ENCODE measurements around the gene CAND2. TPM values are rescaled to one million over a fixed set of nuclear protein-coding genes. Genes with fewer than 3 reads are reported as not detected.

CAND2 gene
- 10.7 TPM for total RNA-seq
- 10.8 TPM for polyA plus RNA-seq

GRCh38 chr3:12796171-12797123 is at the start of gene CAND2:
Gene CAND2, plus strand, starts transcription at chr3:12796680. Its CDS starts 41 bp downstream, at chr3:12796721.
- Histone ChIP-seq H3K27ac (ENCODE audit: low read depth) (peak within 1 kb of the TSS; percentile 86), H3K4me1 (ENCODE audit: insufficient read depth) (no peaks in the 10 kb centered on the region), H3K36me3 (ENCODE audit: insufficient read depth) (no peaks in the 10 kb centered on the region), H3K4me3 (ENCODE audit: low read depth, low read length) (peak within 1 kb of the TSS; percentile 61)
- no peak for DNase-seq (ENCODE audit: extremely low spot score)
- WGBS = 5% methylated on average over 61 of the region's 61 CpGs

DNA sequence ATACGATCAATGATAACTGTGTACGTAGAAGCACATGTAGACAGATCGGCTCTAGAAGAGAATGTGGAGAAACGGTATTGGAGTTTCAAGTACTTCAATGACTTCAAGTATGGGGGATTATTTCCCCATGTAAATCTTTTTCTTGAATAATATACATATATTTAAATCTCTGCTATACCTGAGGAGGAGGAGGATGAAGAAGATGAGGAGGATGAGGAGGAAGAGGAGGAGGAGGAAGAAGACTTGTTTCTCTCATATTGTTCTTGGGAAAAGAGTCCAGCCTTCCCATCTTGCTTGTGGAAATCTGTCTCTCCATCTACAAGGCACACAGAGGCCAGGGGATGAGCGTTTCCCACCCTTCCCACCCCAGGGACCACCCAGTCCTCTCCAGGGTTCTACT is 48.0 kb upstream of the CAND2 start:
- H3K4me3 ChIP-seq (ENCODE audit: low read depth, low read length) = no peak overlapping the region
- no peaks in the 10 kb centered on the region for H3K4me1 ChIP-seq (ENCODE audit: insufficient read depth)
- 95% methylated on average over 5 of the region's 5 CpGs for WGBS
- H3K36me3 ChIP-seq (ENCODE audit: insufficient read depth) = no peaks in the 10 kb centered on the region
- H3K27ac ChIP-seq (ENCODE audit: low read depth) = no peak overlapping the region
- DNase-seq (ENCODE audit: extremely low spot score) = no peak

DNA sequence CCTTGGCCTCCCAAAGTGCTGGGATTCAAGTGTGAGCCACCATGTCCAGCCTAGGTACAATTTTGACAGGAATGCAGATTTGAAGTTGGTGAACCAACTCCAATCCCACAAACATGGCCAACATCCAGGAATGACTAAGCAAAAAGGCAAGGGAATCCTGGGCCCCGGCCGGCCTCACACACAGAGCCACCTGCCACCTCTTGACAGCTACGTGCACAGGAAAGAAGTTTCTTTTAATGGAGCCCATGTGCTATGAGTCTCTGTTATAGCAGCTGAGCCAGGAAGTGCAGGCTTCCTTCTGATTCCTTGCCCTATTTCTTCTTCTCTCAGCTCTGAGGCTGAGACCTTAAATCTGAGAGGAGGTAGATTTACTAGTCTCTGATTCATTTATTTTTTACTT is 46.3 kb upstream of the CAND2 start:
- Histone ChIP-seq H3K36me3 (ENCODE audit: insufficient read depth) (no peaks in the 10 kb centered on the region), H3K4me3 (ENCODE audit: low read depth, low read length) (no peak overlapping the region), H3K4me1 (ENCODE audit: insufficient read depth) (no peaks in the 10 kb centered on the region), H3K27ac (ENCODE audit: low read depth) (no peak overlapping the region)
- WGBS = 11% methylated on average over 3 of the region's 3 CpGs
- DNase-seq (ENCODE audit: extremely low spot score) = no peak

DNA sequence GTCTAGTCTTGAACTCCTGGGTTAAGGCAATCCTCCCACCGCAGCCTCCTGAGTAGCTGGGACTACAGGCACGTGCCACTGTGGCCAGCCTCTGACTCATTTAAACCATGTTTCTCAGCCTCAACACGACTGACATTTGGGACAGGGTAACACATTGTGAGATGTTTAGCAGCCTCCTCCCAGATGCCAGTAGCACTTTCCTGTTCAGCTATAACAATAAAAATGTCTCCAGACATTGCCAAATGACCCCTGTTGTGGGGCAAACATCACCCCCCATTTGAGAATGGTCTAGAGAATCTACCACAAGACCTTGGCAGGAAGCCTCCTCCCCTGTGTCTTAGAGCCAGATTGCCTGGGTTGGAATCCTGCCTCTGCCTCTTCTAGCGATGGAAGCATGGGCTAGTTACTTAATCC is 45.8 kb upstream of the CAND2 start:
- WGBS = 68% methylated on average over 4 of the region's 4 CpGs
- DNase-seq (ENCODE audit: extremely low spot score) = no peak

DNA sequence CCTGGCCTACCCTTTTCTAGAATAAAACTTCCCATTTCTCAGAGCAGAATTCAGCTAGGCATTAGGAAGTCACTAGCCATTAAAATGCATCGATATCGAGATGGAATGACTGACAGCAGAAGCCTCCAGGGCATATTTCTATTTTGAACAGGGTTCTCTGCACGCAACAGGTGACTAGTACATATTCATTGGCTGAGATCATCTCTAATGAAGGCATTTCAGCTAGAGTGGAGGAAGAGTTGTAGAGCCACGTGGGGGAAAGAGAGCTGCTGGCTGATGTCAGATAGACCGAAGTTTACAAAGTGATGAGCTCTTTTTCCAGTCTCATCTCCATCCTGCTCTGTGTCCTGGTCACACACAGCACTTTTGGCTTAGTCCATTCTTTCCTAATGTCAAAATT is 44.9 kb upstream of the CAND2 start:
- Histone ChIP-seq H3K36me3 (ENCODE audit: insufficient read depth) (no peaks in the 10 kb centered on the region), H3K4me1 (ENCODE audit: insufficient read depth) (no peaks in the 10 kb centered on the region), H3K4me3 (ENCODE audit: low read depth, low read length) (no peak overlapping the region), H3K27ac (ENCODE audit: low read depth) (no peak overlapping the region)
- no peak for DNase-seq (ENCODE audit: extremely low spot score)
- WGBS = 86% methylated on average over 5 of the region's 5 CpGs

More for the DNA sequence above, 45.8 kb upstream of the CAND2 start:
- Histone ChIP-seq H3K4me3 (ENCODE audit: low read depth, low read length) (no peak overlapping the region), H3K27ac (ENCODE audit: low read depth) (no peak overlapping the region), H3K36me3 (ENCODE audit: insufficient read depth) (no peaks in the 10 kb centered on the region), H3K4me1 (ENCODE audit: insufficient read depth) (no peaks in the 10 kb centered on the region)

DNA sequence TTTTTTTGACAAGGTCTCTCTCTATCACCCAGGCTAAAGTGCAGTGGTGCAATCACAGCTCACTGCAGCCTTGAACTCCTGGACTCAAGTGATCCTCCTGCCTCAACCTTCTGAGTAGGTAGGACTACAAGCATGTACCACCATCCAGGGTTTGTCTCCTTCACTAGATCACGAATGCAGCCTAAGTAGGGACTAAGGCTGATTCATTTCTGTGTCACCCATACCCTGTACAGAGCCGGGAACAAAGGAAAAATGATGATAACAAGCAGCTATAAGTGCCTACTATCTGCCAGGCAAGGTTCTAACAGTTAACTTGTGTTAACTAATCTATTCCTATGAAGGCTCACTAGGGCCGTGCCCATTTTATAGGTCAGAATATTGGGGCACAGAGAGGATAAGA is 44.4 kb upstream of the CAND2 start:
- no peaks in the 10 kb centered on the region for H3K36me3 ChIP-seq (ENCODE audit: insufficient read depth)
- no peak overlapping the region for H3K27ac ChIP-seq (ENCODE audit: low read depth)
- no peak overlapping the region for H3K4me3 ChIP-seq (ENCODE audit: low read depth, low read length)
- DNase-seq (ENCODE audit: extremely low spot score) = no peak
- no peaks in the 10 kb centered on the region for H3K4me1 ChIP-seq (ENCODE audit: insufficient read depth)
- 44% methylated on average over 3 of the region's 3 CpGs for WGBS

DNA sequence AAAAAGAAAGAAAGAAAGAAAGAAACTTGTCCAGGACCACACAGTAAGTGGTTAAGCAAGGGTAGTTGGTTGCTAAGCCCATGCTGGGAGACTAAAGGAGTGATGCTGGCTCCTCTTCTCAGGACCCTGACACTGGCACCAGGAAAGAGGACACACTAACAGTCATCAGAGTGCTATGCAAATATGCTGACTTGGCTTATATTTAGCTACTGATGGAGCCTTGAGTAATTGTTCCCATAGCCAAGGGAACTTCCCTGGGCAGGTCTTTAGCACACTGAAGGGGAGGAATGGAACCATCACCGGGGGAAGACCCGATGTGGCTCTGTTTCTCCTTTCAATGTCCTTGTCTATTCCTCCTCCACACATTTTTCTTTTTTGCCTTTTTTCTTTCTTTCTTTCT is 43.7 kb upstream of the CAND2 start:
- Histone ChIP-seq H3K36me3 (ENCODE audit: insufficient read depth) (no peaks in the 10 kb centered on the region), H3K27ac (ENCODE audit: low read depth) (no peak overlapping the region), H3K4me1 (ENCODE audit: insufficient read depth) (no peaks in the 10 kb centered on the region), H3K4me3 (ENCODE audit: low read depth, low read length) (no peak overlapping the region)
- DNase-seq (ENCODE audit: extremely low spot score) = no peak
- 90% methylated on average over 2 of the region's 2 CpGs for WGBS

DNA sequence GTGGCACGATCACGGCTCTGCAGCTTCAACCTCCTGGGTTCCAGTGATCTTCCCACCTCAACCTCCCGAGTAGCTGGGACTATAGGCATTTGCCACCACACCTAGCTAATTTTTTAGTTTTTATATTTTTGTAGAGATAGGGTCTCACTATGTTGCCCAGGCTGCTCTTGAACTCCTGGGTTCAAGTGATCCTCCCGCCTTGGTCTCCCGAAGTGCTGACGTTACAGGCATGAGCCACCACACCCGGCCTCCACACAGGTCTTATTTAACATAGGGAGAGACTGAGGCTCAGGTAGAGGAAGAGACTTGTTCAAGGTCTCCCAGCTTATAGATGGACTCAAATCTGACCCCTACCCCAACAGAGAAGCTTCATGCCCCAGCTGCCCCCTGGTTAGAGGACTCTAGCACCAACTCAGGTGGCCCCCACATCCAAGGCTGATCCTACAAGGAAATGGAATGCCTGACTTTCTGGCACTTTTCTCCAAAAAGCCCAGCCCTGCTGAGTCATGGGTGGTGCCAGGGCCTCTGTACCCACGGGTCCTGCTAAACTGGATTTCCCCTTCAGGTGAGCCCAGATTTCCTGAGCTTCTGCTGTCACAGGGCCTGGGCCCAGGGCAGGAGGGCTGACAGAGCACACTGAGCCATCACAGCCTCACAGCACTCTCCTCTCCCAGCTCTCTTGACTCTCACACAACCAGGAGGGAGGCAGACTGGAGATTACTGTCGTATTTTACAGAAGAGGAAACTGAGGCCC is 43.0 kb upstream of the CAND2 start:
- H3K27ac ChIP-seq (ENCODE audit: low read depth) = no peak overlapping the region
- WGBS = 85% methylated on average over 9 of the region's 9 CpGs
- DNase-seq (ENCODE audit: extremely low spot score) = no peak
- no peaks in the 10 kb centered on the region for H3K4me1 ChIP-seq (ENCODE audit: insufficient read depth)
- no peaks in the 10 kb centered on the region for H3K36me3 ChIP-seq (ENCODE audit: insufficient read depth)
- no peak overlapping the region for H3K4me3 ChIP-seq (ENCODE audit: low read depth, low read length)

GRCh38 chr3:12754313-12754712 is 42.2 kb upstream of the CAND2 start:
- H3K27ac ChIP-seq (ENCODE audit: low read depth) = no peak overlapping the region
- H3K36me3 ChIP-seq (ENCODE audit: insufficient read depth) = no peaks in the 10 kb centered on the region
- H3K4me1 ChIP-seq (ENCODE audit: insufficient read depth) = no peaks in the 10 kb centered on the region
- no peak overlapping the region for H3K4me3 ChIP-seq (ENCODE audit: low read depth, low read length)
- WGBS = 92% methylated on average over 1 of the region's 1 CpG
- no peak for DNase-seq (ENCODE audit: extremely low spot score)

GRCh38 chr3:12755754-12756153 is 40.7 kb upstream of the CAND2 start:
- Histone ChIP-seq H3K4me1 (ENCODE audit: insufficient read depth) (no peaks in the 10 kb centered on the region), H3K4me3 (ENCODE audit: low read depth, low read length) (no peak overlapping the region), H3K27ac (ENCODE audit: low read depth) (no peak overlapping the region), H3K36me3 (ENCODE audit: insufficient read depth) (no peaks in the 10 kb centered on the region)
- WGBS = 44% methylated on average over 6 of the region's 6 CpGs
- no peak for DNase-seq (ENCODE audit: extremely low spot score)

- Histone ChIP-seq H3K4me1 (ENCODE audit: insufficient read depth) (no peaks in the 10 kb centered on the region), H3K27ac (ENCODE audit: low read depth) (no peak overlapping the region), H3K4me3 (ENCODE audit: low read depth, low read length) (no peak overlapping the region), H3K36me3 (ENCODE audit: insufficient read depth) (no peaks in the 10 kb centered on the region)
- no peak for DNase-seq (ENCODE audit: extremely low spot score)
- 83% methylated on average over 4 of the region's 4 CpGs for WGBS
Measured at GRCh38 chr3:12756175-12756574, 40.3 kb upstream of the CAND2 start.

GRCh38 chr3:12756635-12757034 is 39.8 kb upstream of the CAND2 start:
- Histone ChIP-seq H3K27ac (ENCODE audit: low read depth) (no peak overlapping the region), H3K4me1 (ENCODE audit: insufficient read depth) (no peaks in the 10 kb centered on the region), H3K36me3 (ENCODE audit: insufficient read depth) (no peaks in the 10 kb centered on the region), H3K4me3 (ENCODE audit: low read depth, low read length) (no peak overlapping the region)
- DNase-seq (ENCODE audit: extremely low spot score) = no peak
- 94% methylated on average over 3 of the region's 3 CpGs for WGBS

DNA sequence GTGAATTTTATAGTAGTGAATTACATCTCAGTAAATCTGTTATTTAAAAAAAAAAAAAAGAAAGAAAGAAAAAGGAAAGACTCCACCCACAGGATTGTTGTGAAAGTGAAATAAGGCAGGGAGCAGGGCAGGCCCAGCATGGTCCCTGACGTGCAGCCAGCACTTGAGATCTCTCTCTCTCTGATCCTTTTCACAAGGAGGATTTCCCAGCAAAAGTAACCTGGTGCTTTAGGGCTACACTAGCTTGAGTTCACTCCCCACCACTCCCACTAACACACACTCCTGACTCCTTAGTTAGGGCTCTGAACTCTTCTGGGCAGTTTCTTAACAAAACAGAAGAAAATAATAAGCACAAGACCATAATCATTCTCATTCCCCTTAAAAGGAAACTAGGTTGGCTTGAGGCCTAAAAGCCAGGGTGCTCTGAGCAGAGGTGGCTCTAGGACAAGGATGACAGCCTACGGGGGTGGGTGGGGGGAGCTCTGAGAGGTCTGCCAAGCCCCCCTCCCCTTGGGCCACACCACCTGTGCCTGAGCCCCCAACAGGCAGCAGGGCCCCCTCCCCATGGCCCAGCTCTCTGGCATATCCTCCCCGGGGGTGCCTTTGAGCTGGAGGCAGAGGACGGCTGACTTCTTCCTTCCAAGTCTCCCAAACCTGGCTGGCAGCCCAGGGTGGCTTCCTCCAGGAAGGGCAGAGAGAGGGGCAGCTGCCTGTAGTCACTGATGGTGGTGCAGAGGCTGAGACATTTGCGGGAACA is 38.3 kb upstream of the CAND2 start:
- DNase-seq (ENCODE audit: extremely low spot score) = no peak
- H3K4me1 ChIP-seq (ENCODE audit: insufficient read depth) = no peaks in the 10 kb centered on the region
- WGBS = 20% methylated on average over 5 of the region's 5 CpGs
- no peaks in the 10 kb centered on the region for H3K36me3 ChIP-seq (ENCODE audit: insufficient read depth)
- no peak overlapping the region for H3K4me3 ChIP-seq (ENCODE audit: low read depth, low read length)
- H3K27ac ChIP-seq (ENCODE audit: low read depth) = peak overlapping the region; percentile 87

Data from urinary bladder (tissue), 4 donors.